GM12878 (cell line): Measurements from ENCODE around the gene BSN. TPM values are rescaled to one million over a fixed set of nuclear protein-coding genes. Genes with fewer than 3 reads are reported as not detected.

Experiments used
- ATAC-seq: fragments of 200-7000 bp; cut with Tn5 transposase; 3 replicates; pipeline ENCODE4 v1.9.1; 2020; ENCODE audit warnings: mild to moderate bottlenecking, moderate library complexity
- BruUV-seq: library from RNA; stranded (reverse); fragments of 400-500 nt; replicated peaks from 2 replicates; lab custom pipeline; 2021; lab: Mats Ljungman, UMichigan
- CTCF ChIA-PET: fragments of 300-600 bp; sonication (Branson Sonifier 250); formaldehyde crosslinking; extraction: SDS; loops from one replicate; lab custom pipeline; 2021; ENCODE audit warnings: inconsistent platforms; lab: Yijun Ruan, JAX
- POLR2A ChIA-PET: fragments of 350-600 bp; formaldehyde crosslinking; extraction: SDS; loops from one replicate; lab custom pipeline; 2021; ENCODE audit warnings: inconsistent platforms; lab: Charles Lee
- RAD21 ChIA-PET: fragments of 300-600 bp; sonication (Branson Sonifier 250); formaldehyde crosslinking; loops from one replicate; lab custom pipeline; 2023; ENCODE audit warnings: antibody characterized with exemption; ENCODE audit not compliant: unreplicated experiment; lab: Charles Lee
- SMC1A ChIA-PET: fragments of 300-600 bp; sonication (Branson Sonifier 250); formaldehyde crosslinking; loops from one replicate; lab custom pipeline; 2023; ENCODE audit not compliant: unreplicated experiment, uncharacterized antibody; lab: Charles Lee
- DNase-seq: peaks from one replicate; pipeline ENCODE4 v3.0.0-alpha.2; 2011; ENCODE audit warnings: low read depth, low spot score
- FAIRE-seq: peaks from 3 replicates; lab custom pipeline; 2011; peaks lifted over from hg19 to GRCh38; lab: Jason Lieb, UNC
- H2AFZ ChIP-seq: 2 replicates; pipeline ENCODE4 v1.6.0; 2011; ENCODE audit warnings: low read depth, low read length, control low read depth; ENCODE audit not compliant: control insufficient read depth
- H3K27ac ChIP-seq: 2 replicates; pipeline ENCODE4 v1.5.1; 2011; ENCODE audit warnings: control low read depth; ENCODE audit not compliant: control insufficient read depth, insufficient read depth
- H3K27me3 ChIP-seq, 2 experiments: replicated peaks in 1 of 2; 2 replicates each; pipeline versions ENCODE4 v1.6.0 to v1.6.1; 2011; ENCODE audit warnings: low read length in 1 of 2; ENCODE audit not compliant: control insufficient read depth in 2 of 2, insufficient read depth in 2 of 2
- H3K36me3 ChIP-seq, 2 experiments: 2 replicates each; pipeline ENCODE4 v1.5.1; 2011; ENCODE audit warnings: low read length in 1 of 2; ENCODE audit not compliant: control insufficient read depth in 2 of 2, insufficient read depth in 2 of 2
- H3K4me1 ChIP-seq: 2 replicates; pipeline ENCODE4 v1.6.1; 2011; ENCODE audit warnings: mild to moderate bottlenecking, low read length, moderate library complexity, mixed read lengths; ENCODE audit not compliant: control insufficient read depth, insufficient read depth
- H3K4me2 ChIP-seq: 2 replicates; pipeline ENCODE4 v1.6.0; 2011; ENCODE audit warnings: control low read depth; ENCODE audit not compliant: control insufficient read depth, insufficient read depth
- H3K4me3 ChIP-seq: fragments of 200-600 bp; sonication (generic); 2 replicates; pipeline ENCODE4 v1.5.1; 2016
- H3K79me2 ChIP-seq: 2 replicates; pipeline ENCODE4 v1.6.0; 2011; ENCODE audit warnings: low read length; ENCODE audit not compliant: control insufficient read depth, insufficient read depth
- H3K9ac ChIP-seq: 2 replicates; pipeline ENCODE4 v1.8.0; 2011; ENCODE audit warnings: low read length, control low read depth, mixed read lengths; ENCODE audit not compliant: control insufficient read depth, insufficient read depth
- H3K9me3 ChIP-seq: replicated peaks from 3 replicates; pipeline ENCODE4 v1.5.1; 2011; ENCODE audit warnings: mild to moderate bottlenecking, low read length; ENCODE audit not compliant: control insufficient read depth, insufficient read depth
- H4K20me1 ChIP-seq: 2 replicates; pipeline ENCODE4 v1.6.0; 2011; ENCODE audit not compliant: control insufficient read depth, insufficient read depth
- ASH2L ChIP-seq: fragments of 300-600, 200-600 bp; sonication (generic); IDR thresholded peaks from 2 replicates; pipeline ENCODE4 v1.6.1; 2017; ENCODE audit warnings: low read depth, mild to moderate bottlenecking, borderline replicate concordance
- BCLAF1 ChIP-seq: fragments of 450-650 bp; IDR thresholded peaks from 2 replicates; pipeline ENCODE4 v1.6.1; 2017; ENCODE audit warnings: antibody characterized with exemption, mild to moderate bottlenecking, moderate library complexity
- CEBPZ ChIP-seq: fragments of 150-350 bp; IDR thresholded peaks from 2 replicates; pipeline ENCODE4 v1.6.1; 2016; ENCODE audit warnings: low read depth, low read length
- CHD4 ChIP-seq: fragments of 200-600 bp; sonication (generic); IDR thresholded peaks from 2 replicates; pipeline ENCODE4 v1.6.1; 2016; ENCODE audit warnings: mild to moderate bottlenecking
- ELK1 ChIP-seq: IDR thresholded peaks from 2 replicates; pipeline ENCODE4 v1.6.1; 2012; ENCODE audit warnings: low read depth, low read length, improper control_type of control experiment
- HSF1 ChIP-seq: fragments of 150-350 bp; IDR thresholded peaks from 2 replicates; pipeline ENCODE4 v1.6.1; 2014; ENCODE audit warnings: mild to moderate bottlenecking, low read depth, low read length
- IRF5 ChIP-seq: fragments of 450-650 bp; IDR thresholded peaks from 2 replicates; pipeline ENCODE4 v1.6.1; 2017; ENCODE audit warnings: borderline replicate concordance
- MEF2B ChIP-seq: fragments of 450-650 bp; IDR thresholded peaks from 2 replicates; pipeline ENCODE4 v1.6.1; 2018; ENCODE audit warnings: mild to moderate bottlenecking, moderate library complexity; ENCODE audit not compliant: partially characterized antibody, poor library complexity, severe bottlenecking
- NR2F1 ChIP-seq: fragments of 450-650 bp; conservative IDR thresholded peaks from 2 replicates; pipeline ENCODE4 v1.6.1; 2017; ENCODE audit warnings: mild to moderate bottlenecking
- ZNF24 ChIP-seq: fragments of 450-650 bp; IDR thresholded peaks from 2 replicates; pipeline ENCODE4 v1.6.1; 2017; ENCODE audit warnings: antibody characterized with exemption, mild to moderate bottlenecking
- WGBS: methylation state at CpG from one replicate; pipeline ENCODE4 v1.1.6; 2016; ENCODE audit warnings: low lambda C conversion rate; ENCODE audit not compliant: insufficient replicate concordance, insufficient coverage; ENCODE audit errors: missing lambda C conversion rate; 5-methylcytosine and 5-hydroxymethylcytosine counted together
- in situ Hi-C: fragments of 300-500 bp; cut with MboI; formaldehyde crosslinking; loops from 9 replicates; pipeline ENCODE4 v1.14.3; 2018; ENCODE audit warnings: mixed read lengths
- intact Hi-C: fragments of 100-400 bp; cut with micrococcal nuclease; formaldehyde crosslinking; loops from one replicate; pipeline ENCODE4 v1.14.2; 2022; ENCODE audit not compliant: unreplicated experiment
- polyA plus RNA-seq, 11 experiments: library from polyadenylated mRNA; depleted of rRNA in 4 of 11; unstranded in 6 of 11; stranded (reverse) in 5 of 11; fragments of >200 nt; fragmentation: Nextera tagmentation in 4 of 11; fragmentation: Illumina TruSeq in 1 of 11; extraction: Ambion mirVana in 4 of 11; extraction: Trizol in 1 of 11; gene quantifications; 1 replicate in 1 of 11; 2 replicates in 10 of 11; pipeline versions ENCODE4 v1.2.1 to v1.2.3, GENCODE V29; 2011 to 2016; ENCODE audit warnings: inconsistent platforms in 2 of 11, missing spikeins in 2 of 11, low read depth in 1 of 11
- total RNA-seq, 4 experiments: library from RNA; depleted of rRNA in 3 of 4; stranded (reverse); fragments of >200 nt in 3 of 4; fragmentation: Illumina TruSeq in 1 of 4; extraction: Trizol in 1 of 4; gene quantifications; 2 replicates each; pipeline versions ENCODE4 v1.2.1 to v1.2.3, GENCODE V29; 2013 to 2021

Gene BSN
- total and polyA plus RNA-seq, 10 of the 15 experiments (the other 5 are each of a cell fraction or from before 2014, with no cell fraction given): under 0.01 to 0.19 (median 0.05) TPM; not detected in 1

GRCh38 chr3:49664300-49664699 lies 110.0 kb downstream of the BSN start (continued):
- TF ChIP-seq BCLAF1 (no peak), ELK1 (no peak), HSF1 (no peak)

- Histone ChIP-seq H3K4me1 (no peaks in the 10 kb centered on the region), H3K36me3 (no peaks in the 10 kb centered on the region), H3K79me2 (no peaks in the 10 kb centered on the region), H3K9ac (no peak overlapping the region), H4K20me1 (no peaks in the 10 kb centered on the region), H3K4me3 (no peak overlapping the region), H3K4me2 (no peak overlapping the region), H2AFZ (no peak overlapping the region), H3K9me3 (no peaks in the 10 kb centered on the region), H3K27ac (no peak overlapping the region), H3K27me3 (no peaks in the 10 kb centered on the region)
- CTCF ChIA-PET: interaction anchor here (1.7 kb wide), 1 partner anchor 126 kb away, joined by 7 read pairs; no protein-coding TSS in a partner anchor
- in situ Hi-C loops: no loop called here
- SMC1A ChIA-PET: interaction anchor here (1.0 kb wide), 1 partner anchor 126 kb away, joined by 3 read pairs; no protein-coding TSS in a partner anchor
- RAD21 ChIA-PET: interaction anchor here (1.1 to 1.6 kb wide), 2 partner anchors 126 kb away, joined by 5 to 6 read pairs; no protein-coding TSS in a partner anchor
- no TSS peak for BruUV-seq
- POLR2A ChIA-PET: no interaction called here
- FAIRE-seq (no peak), ATAC-seq (peak; percentile 47; the same call in 2 of the 3 replicates), DNase-seq (no peak)
- intact Hi-C loops: no loop called here
- WGBS: 30% methylated on average over 6 of the region's 6 CpGs
- TF ChIP-seq ZNF24 (no peak), ASH2L (no peak), CHD4 (no peak), CEBPZ (no peak), IRF5 (no peak), NR2F1 (no peak), MEF2B (no peak)
Observed at GRCh38 chr3:49665822-49666519, 111.7 kb downstream of the BSN start.
